ENCODE results near the gene MPZL2.

Gene MPZL2

DNA sequence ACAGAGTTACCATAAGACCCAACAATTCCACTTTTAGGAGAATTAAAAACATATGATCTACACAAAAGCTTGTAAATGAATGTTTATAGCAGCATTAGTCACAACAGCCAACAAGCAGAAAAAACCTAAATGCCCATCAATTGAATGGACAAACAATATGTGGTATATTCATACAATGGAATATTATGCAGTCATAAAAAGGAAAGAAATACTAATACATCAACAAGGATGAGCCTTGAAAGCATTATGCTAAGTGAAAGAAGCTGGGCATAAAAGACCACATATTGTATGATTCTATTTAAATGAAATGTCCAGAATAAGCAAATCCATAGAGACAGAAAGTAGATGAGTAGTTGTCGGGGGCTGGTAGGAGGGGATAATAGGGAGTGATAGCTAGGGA, 5.0 kb downstream of the MPZL2 start:
- no peaks in the 10 kb centered on the region for H3K9me3 ChIP-seq (ENCODE audit: low read length)
- TF ChIP-seq EZH2 (IDR thresholded peaks at IDR 0.05; ENCODE audit: borderline replicate concordance, low read length), result no peak
- TF ChIP-seq, protein P1, sequence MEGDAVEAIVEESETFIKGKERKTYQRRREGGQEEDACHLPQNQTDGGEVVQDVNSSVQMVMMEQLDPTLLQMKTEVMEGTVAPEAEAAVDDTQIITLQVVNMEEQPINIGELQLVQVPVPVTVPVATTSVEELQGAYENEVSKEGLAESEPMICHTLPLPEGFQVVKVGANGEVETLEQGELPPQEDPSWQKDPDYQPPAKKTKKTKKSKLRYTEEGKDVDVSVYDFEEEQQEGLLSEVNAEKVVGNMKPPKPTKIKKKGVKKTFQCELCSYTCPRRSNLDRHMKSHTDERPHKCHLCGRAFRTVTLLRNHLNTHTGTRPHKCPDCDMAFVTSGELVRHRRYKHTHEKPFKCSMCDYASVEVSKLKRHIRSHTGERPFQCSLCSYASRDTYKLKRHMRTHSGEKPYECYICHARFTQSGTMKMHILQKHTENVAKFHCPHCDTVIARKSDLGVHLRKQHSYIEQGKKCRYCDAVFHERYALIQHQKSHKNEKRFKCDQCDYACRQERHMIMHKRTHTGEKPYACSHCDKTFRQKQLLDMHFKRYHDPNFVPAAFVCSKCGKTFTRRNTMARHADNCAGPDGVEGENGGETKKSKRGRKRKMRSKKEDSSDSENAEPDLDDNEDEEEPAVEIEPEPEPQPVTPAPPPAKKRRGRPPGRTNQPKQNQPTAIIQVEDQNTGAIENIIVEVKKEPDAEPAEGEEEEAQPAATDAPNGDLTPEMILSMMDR (IDR thresholded peaks at IDR 0.05; ENCODE audit: low read length), result no peak
- no peaks in the 10 kb centered on the region for H3K36me3 ChIP-seq (ENCODE audit: insufficient read depth, low read length)
- H3K4me1 ChIP-seq (ENCODE audit: insufficient read depth, low read length, severe bottlenecking), result no peaks in the 10 kb centered on the region
- no peaks in the 10 kb centered on the region for H3K9me2 ChIP-seq (ENCODE audit: low read depth, low read length)
- no peak overlapping the region for H3K27ac ChIP-seq (ENCODE audit: low read depth, low read length, poor library complexity, severe bottlenecking)
- no peak overlapping the region for H3K4me3 ChIP-seq (ENCODE audit: low read depth, low read length, poor library complexity, severe bottlenecking)
- no peaks in the 10 kb centered on the region for H3F3A ChIP-seq (ENCODE audit: insufficient read depth, low read length)
- no peaks in the 10 kb centered on the region for H3K27me3 ChIP-seq (ENCODE audit: insufficient read depth, low read length)
- H3K4me2 ChIP-seq (ENCODE audit: low read length), result no peak overlapping the region
- no peak overlapping the region for H2AFZ ChIP-seq (ENCODE audit: low read length)
- H3K79me2 ChIP-seq (ENCODE audit: insufficient read depth, low read length), result no peaks in the 10 kb centered on the region
- no peak overlapping the region for H3K9ac ChIP-seq (ENCODE audit: low read length)
- H4K20me1 ChIP-seq (ENCODE audit: insufficient read depth, low read length), result no peaks in the 10 kb centered on the region

GRCh38 chr11:118258410-118258809, 5.7 kb downstream of the MPZL2 start:
- Histone ChIP-seq H3K27me3 (ENCODE audit: insufficient read depth, low read length) (no peaks in the 10 kb centered on the region), H2AFZ (ENCODE audit: low read length) (no peak overlapping the region), H3K9me3 (ENCODE audit: low read length) (no peaks in the 10 kb centered on the region), H3K4me2 (ENCODE audit: low read length) (no peak overlapping the region), H3K4me1 (ENCODE audit: insufficient read depth, low read length, severe bottlenecking) (no peaks in the 10 kb centered on the region), H3K9ac (ENCODE audit: low read length) (no peak overlapping the region), H3F3A (ENCODE audit: insufficient read depth, low read length) (no peaks in the 10 kb centered on the region), H3K27ac (ENCODE audit: low read depth, low read length, poor library complexity, severe bottlenecking) (no peak overlapping the region), H3K9me2 (ENCODE audit: low read depth, low read length) (no peaks in the 10 kb centered on the region), H3K36me3 (ENCODE audit: insufficient read depth, low read length) (no peaks in the 10 kb centered on the region), H4K20me1 (ENCODE audit: insufficient read depth, low read length) (no peaks in the 10 kb centered on the region), H3K4me3 (ENCODE audit: low read depth, low read length, poor library complexity, severe bottlenecking) (no peak overlapping the region), H3K79me2 (ENCODE audit: insufficient read depth, low read length) (no peaks in the 10 kb centered on the region)
- TF ChIP-seq, protein P1 (IDR thresholded peaks at IDR 0.05; ENCODE audit: low read length), result no peak; the same call in 1 of the 2 replicates
- TF ChIP-seq EZH2 (IDR thresholded peaks at IDR 0.05; ENCODE audit: borderline replicate concordance, low read length), result no peak

DNA sequence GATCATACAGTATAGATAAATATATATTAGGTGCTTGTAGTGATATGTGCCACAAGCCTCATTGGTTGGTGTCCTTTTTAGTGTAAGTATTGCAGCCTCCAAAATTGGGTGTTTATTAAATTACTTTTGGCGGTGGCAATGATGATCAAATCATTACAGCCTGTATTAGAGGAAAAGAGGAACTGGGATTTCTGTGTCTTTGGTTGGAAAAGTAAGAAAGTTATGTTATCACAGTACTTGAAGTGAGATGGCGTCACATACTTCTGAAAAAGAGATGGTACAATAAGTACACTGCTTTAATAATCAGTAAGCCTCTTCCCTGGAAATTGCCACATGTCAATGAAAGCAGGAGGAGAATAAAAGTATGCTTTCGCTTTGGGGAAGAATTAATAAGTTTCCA, 11.4 kb downstream of the MPZL2 start:
- no peaks in the 10 kb centered on the region for H3K9me2 ChIP-seq (ENCODE audit: low read depth, low read length)
- no peaks in the 10 kb centered on the region for H3K27me3 ChIP-seq (ENCODE audit: insufficient read depth, low read length)
- TF ChIP-seq, protein P1 (IDR thresholded peaks at IDR 0.05; ENCODE audit: low read length), result no peak
- no peak for TF ChIP-seq EZH2 (IDR thresholded peaks at IDR 0.05; ENCODE audit: borderline replicate concordance, low read length)
- H3K9ac ChIP-seq (ENCODE audit: low read length), result peak overlapping the region; percentile 82
- H3K4me3 ChIP-seq (ENCODE audit: low read depth, low read length, poor library complexity, severe bottlenecking), result peak overlapping the region; percentile 85
- H3F3A ChIP-seq (ENCODE audit: insufficient read depth, low read length), result no peaks in the 10 kb centered on the region
- H2AFZ ChIP-seq (ENCODE audit: low read length), result peak overlapping the region; percentile 82
- no peaks in the 10 kb centered on the region for H3K36me3 ChIP-seq (ENCODE audit: insufficient read depth, low read length)
- no peaks in the 10 kb centered on the region for H4K20me1 ChIP-seq (ENCODE audit: insufficient read depth, low read length)
- H3K9me3 ChIP-seq (ENCODE audit: low read length), result no peaks in the 10 kb centered on the region
- no peaks in the 10 kb centered on the region for H3K79me2 ChIP-seq (ENCODE audit: insufficient read depth, low read length)
- peaks cover 14% of the 10 kb centered on the region for H3K4me1 ChIP-seq (ENCODE audit: insufficient read depth, low read length, severe bottlenecking)
- H3K27ac ChIP-seq (ENCODE audit: low read depth, low read length, poor library complexity, severe bottlenecking), result peak overlapping the region; percentile 68
- peak overlapping the region; percentile 98 for H3K4me2 ChIP-seq (ENCODE audit: low read length)
